Measurements from ENCODE around the gene GRID1. TPM values are rescaled to one million over a fixed set of nuclear protein-coding genes. Genes with fewer than 3 reads are reported as not detected.

GRID1 gene
- total RNA-seq, 1 experiment from 2014 or later: not detected

GRCh38 chr10:86301971-86302370 is 64.6 kb downstream of the GRID1 start:
- H3K36me3 ChIP-seq (ENCODE audit: low read depth, low read length): no peaks in the 10 kb centered on the region
- ATAC-seq (no peak), DNase-seq (no peak)
- H3K27ac ChIP-seq (ENCODE audit: low read length): no peak overlapping the region
- no peaks in the 10 kb centered on the region for H3K27me3 ChIP-seq (ENCODE audit: low read length)
- H3K79me2 ChIP-seq (ENCODE audit: low read length): no peaks in the 10 kb centered on the region
- H2AFZ ChIP-seq (ENCODE audit: low read length): no peak overlapping the region
- H3K9me2 ChIP-seq (replicated peaks; ENCODE audit: low read length): no peaks in the 10 kb centered on the region
- CTCF ChIA-PET: no interaction called here
- no peaks in the 10 kb centered on the region for H3K4me1 ChIP-seq (ENCODE audit: insufficient read depth, low read length)
- H3F3A ChIP-seq (ENCODE audit: low read length, unreplicated experiment): no peaks in the 10 kb centered on the region
- no peak overlapping the region for H3K9ac ChIP-seq (ENCODE audit: low read length)
- H4K20me1 ChIP-seq (ENCODE audit: low read length): no peaks in the 10 kb centered on the region
- no peak overlapping the region for H3K4me3 ChIP-seq (ENCODE audit: low read length)
- H3K9me3 ChIP-seq (ENCODE audit: low read length): no peaks in the 10 kb centered on the region
- TF ChIP-seq EZH2phosphoT487 (IDR thresholded peaks at IDR 0.05; ENCODE audit: borderline replicate concordance, low read length) (no peak), EZH2 (IDR thresholded peaks at IDR 0.05; ENCODE audit: low read length, unreplicated experiment) (no peak), CTCF (conservative IDR thresholded peaks at IDR 0.05; ENCODE audit: low read depth, low read length) (no peak)
- no TSS peak for BruUV-seq (replicated peaks)
- H3K4me2 ChIP-seq (ENCODE audit: low read length): no peak overlapping the region
- intact Hi-C loops (cut with micrococcal nuclease): no loop called here
- POLR2A ChIA-PET (ENCODE audit: unreplicated experiment): no interaction called here

GRCh38 chr10:86300931-86301830 is 65.4 kb downstream of the GRID1 start:
- Histone ChIP-seq H3K4me3 (ENCODE audit: low read length) (no peak overlapping the region), H3K27ac (ENCODE audit: low read length) (no peak overlapping the region), H3K9me2 (replicated peaks; ENCODE audit: low read length) (no peaks in the 10 kb centered on the region), H3K9ac (ENCODE audit: low read length) (no peak overlapping the region), H3K79me2 (ENCODE audit: low read length) (no peaks in the 10 kb centered on the region), H3K36me3 (ENCODE audit: low read depth, low read length) (no peaks in the 10 kb centered on the region), H2AFZ (ENCODE audit: low read length) (no peak overlapping the region), H3F3A (ENCODE audit: low read length, unreplicated experiment) (no peaks in the 10 kb centered on the region), H3K9me3 (ENCODE audit: low read length) (no peaks in the 10 kb centered on the region), H4K20me1 (ENCODE audit: low read length) (no peaks in the 10 kb centered on the region), H3K4me2 (ENCODE audit: low read length) (no peak overlapping the region), H3K4me1 (ENCODE audit: insufficient read depth, low read length) (no peaks in the 10 kb centered on the region), H3K27me3 (ENCODE audit: low read length) (no peaks in the 10 kb centered on the region)
- no TSS peak for BruUV-seq (replicated peaks)
- ChIA-PET POLR2A (ENCODE audit: unreplicated experiment) (no interaction called here), CTCF (no interaction called here)
- intact Hi-C loops (cut with micrococcal nuclease): no loop called here
- DNase-seq (no peak), ATAC-seq (no peak)
- TF ChIP-seq CTCF (conservative IDR thresholded peaks at IDR 0.05; ENCODE audit: low read depth, low read length): no peak
- no peak for TF ChIP-seq EZH2phosphoT487 (IDR thresholded peaks at IDR 0.05; ENCODE audit: borderline replicate concordance, low read length)
- TF ChIP-seq EZH2 (IDR thresholded peaks at IDR 0.05; ENCODE audit: low read length, unreplicated experiment): no peak

GRCh38 chr10:86300399-86300925 is 66.1 kb downstream of the GRID1 start:
- TF ChIP-seq EZH2phosphoT487 (IDR thresholded peaks at IDR 0.05; ENCODE audit: borderline replicate concordance, low read length): no peak
- Histone ChIP-seq H3K9me3 (ENCODE audit: low read length) (no peaks in the 10 kb centered on the region), H4K20me1 (ENCODE audit: low read length) (no peaks in the 10 kb centered on the region), H2AFZ (ENCODE audit: low read length) (no peak overlapping the region), H3K4me1 (ENCODE audit: insufficient read depth, low read length) (no peaks in the 10 kb centered on the region), H3K27ac (ENCODE audit: low read length) (no peak overlapping the region), H3K79me2 (ENCODE audit: low read length) (no peaks in the 10 kb centered on the region), H3K4me3 (ENCODE audit: low read length) (no peak overlapping the region), H3K9ac (ENCODE audit: low read length) (no peak overlapping the region), H3K36me3 (ENCODE audit: low read depth, low read length) (no peaks in the 10 kb centered on the region), H3K9me2 (replicated peaks; ENCODE audit: low read length) (no peaks in the 10 kb centered on the region), H3K4me2 (ENCODE audit: low read length) (no peak overlapping the region), H3K27me3 (ENCODE audit: low read length) (no peaks in the 10 kb centered on the region), H3F3A (ENCODE audit: low read length, unreplicated experiment) (no peaks in the 10 kb centered on the region)
- ChIA-PET POLR2A (ENCODE audit: unreplicated experiment) (no interaction called here), CTCF (no interaction called here)
- no TSS peak for BruUV-seq (replicated peaks)
- DNase-seq (no peak), ATAC-seq (no peak)
- intact Hi-C loops (cut with micrococcal nuclease): no loop called here

All from PC-3 (cell line).